DMS53 treated with DMSO at 0.1 percent for 48 hours (cell line): Measurements from ENCODE around the gene TMEM232.
"Not testable (repeated sequence)": the region's sequence is repeated elsewhere in the genome, so short reads cannot be mapped to it uniquely, and the experiment has no call there.

ENCODE experiments used
- DNase-seq: peaks from one replicate; lab custom pipeline; 2025; ENCODE audit not compliant: unreplicated experiment; lab: John Stamatoyannopoulos, UW

The TMEM232 gene

GRCh38 chr5:110726249-110727024 is at the start of gene TMEM232:
Gene TMEM232, minus strand, starts transcription at chr5:110726671. Its CDS starts 59,319 bp downstream, at chr5:110667352.
- peak; percentile 68 for DNase-seq

GRCh38 chr5:110770286-110770685 is 43.8 kb upstream of the TMEM232 start:
- no peak for DNase-seq

- DNase-seq = no peak
Observed at GRCh38 chr5:110769000-110769681, 42.7 kb upstream of the TMEM232 start.

DNA sequence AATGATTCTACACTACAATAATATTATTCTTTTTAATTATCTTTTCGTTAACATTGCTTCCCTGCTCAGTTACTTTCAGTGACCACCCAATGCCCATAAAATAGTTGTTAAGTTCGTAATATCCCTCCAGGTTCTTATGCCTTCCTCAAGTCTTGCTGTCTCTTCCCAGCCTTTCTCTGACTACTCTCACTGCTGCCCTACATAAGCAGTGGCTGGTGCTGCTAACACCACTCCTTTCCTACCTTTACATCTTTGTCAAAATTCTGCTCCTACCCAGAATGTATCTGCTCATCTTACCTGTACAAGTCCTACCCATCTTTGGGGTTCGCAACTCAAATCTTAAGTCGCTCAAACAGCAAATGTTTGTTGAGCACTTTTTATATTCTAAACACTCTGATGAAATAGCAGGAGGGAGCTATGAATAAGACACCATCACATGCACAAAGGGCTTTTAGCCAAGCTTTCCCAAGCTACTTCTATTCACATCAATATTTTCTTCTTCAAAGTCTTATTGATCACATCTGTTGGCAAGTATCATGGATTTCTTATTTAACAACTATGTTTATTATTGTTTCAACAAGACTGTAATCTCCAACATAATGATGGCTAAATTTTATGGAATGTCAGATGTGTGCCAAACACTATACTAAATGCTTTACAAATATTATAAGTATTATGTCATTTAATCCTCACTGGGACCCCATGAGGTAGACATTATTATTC is 41.8 kb upstream of the TMEM232 start:
- no peak for DNase-seq

GRCh38 chr5:110760158-110760557 is 33.7 kb upstream of the TMEM232 start:
- no peak for DNase-seq

DNA sequence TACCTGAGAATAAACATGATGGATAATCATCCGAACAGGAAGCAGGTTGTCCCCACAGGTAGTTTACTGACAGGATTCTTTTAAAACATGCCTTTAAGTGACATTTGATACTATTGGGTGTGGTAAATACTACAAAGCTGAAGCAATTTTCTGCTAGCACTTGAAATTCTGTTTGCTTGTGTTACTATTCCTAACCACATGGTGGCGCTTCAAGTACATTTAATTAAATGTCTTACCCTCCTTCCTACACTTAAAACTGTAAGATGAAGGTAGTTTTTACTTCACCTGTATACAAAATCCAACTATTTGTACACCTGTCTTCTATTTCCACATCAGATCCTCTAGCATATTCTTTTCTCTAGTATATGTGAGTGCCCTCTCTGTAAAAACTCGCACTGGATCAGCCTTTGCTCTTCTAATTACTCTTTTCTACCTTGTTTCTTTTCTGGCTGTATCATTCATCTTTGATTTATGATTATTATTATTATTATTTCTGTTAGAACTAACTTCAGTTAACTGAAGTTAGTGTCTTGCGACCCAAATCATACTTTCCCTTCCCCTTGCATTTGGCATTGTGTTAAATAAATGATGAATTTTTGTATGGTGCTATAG is 30.8 kb upstream of the TMEM232 start:
- peak; percentile 64 for DNase-seq

GRCh38 chr5:110754181-110754580 is 27.7 kb upstream of the TMEM232 start:
- DNase-seq = no peak

DNA sequence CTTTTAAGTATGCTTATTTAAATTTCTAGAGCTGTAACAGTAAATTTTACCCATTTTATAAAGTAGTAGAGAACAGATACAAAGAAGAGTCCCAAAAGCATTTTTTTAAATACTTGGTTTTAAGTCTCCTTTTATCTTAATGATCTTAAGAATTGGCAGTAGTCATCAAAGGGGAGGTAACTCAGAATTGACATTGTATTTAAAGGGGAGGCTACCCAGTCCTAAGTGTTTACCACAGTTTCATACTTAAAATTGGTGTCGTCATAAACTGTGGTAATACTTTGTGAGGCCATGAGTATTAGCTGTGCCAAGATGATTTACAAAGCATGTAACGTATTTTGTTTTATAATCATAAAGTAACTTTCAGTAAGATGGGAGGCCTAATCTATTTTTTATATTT is 27.1 kb upstream of the TMEM232 start:
- DNase-seq = no peak

- DNase-seq = no peak
Observed at GRCh38 chr5:110752953-110753352, 26.5 kb upstream of the TMEM232 start.

- no peak for DNase-seq
Observed at GRCh38 chr5:110751902-110752762, 25.7 kb upstream of the TMEM232 start.

DNA sequence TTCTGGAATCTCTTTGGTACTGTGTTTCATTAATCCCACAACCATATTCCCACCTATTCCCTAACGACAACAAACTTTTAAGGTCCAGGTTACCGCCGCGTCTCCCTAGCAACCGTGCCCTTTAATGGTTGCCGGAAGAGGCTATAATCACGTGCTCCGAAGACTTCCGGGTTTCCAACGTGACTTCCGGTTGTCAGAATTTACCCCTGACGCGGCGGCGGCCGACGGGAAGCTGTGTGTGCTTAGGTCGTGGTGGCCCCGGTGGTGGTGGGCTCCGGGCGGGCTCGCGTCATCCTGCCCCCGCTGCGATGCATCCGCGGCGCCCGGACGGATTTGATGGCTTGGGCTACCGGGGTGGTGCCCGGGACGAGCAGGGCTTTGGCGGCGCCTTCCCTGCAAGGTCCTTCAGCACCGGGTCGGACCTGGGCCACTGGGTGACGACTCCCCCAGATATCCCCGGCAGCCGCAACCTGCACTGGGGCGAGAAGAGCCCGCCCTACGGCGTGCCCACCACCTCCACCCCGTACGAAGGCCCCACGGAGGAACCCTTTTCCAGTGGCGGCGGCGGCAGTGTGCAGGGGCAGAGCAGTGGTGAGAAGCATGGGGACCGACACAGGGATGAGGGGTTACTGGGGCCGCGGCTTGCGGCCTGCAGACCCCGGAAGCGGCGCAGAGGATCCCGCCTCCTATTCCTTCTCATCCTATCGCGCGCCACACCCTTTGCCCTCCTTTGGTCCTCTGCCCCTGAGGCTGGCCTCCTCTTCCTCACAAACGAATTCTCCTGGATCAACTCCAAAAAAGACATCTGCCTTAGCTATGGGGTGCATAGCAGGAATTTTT is 12.6 kb upstream of the TMEM232 start, which contains the start of gene SLC25A46:
TSS of gene SLC25A46 (plus strand) at position 196 of the 840 bp plus-strand sequence. CDS start at position 309, 113 bp downstream.
- DNase-seq = peak; percentile 83

DNA sequence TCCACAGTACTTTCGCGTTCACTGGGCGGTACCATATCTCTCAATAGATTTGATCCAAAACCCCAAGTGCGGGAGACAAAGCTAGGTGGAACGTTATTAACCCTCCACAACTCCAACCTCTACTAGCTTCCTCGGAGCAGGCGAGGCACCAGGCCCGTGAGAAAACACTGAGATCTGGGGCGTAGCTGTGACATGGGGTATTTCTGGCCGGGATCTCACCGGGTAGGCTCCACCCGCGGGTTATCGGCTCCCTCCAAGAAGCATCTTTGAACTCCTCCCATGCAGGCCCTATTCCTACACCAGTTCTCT is 12.0 kb upstream of the TMEM232 start:
- no peak for DNase-seq

GRCh38 chr5:110736753-110737152 is 10.3 kb upstream of the TMEM232 start:
- DNase-seq = no peak

GRCh38 chr5:110735556-110735955 is 9.1 kb upstream of the TMEM232 start:
- DNase-seq = no peak

DNA sequence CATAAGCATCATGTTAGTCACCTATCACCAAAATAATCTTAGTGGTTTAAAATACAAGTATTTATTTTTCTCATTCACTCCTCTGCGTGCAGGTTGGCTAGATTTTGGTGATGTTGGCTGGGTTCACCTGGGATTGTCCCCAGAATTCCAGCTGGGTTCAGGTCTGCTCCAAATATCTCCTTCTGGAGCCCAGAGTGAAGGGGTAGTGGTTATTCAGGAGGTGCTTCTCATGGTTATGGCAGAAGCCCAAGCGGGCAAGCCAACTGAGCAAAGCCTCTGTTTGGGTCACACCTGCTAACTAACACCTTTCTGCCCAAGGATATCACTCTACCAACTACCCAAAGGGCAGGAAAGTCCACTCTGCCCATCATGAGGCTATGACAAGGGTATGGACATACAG is 7.6 kb upstream of the TMEM232 start:
- no peak for DNase-seq

DNA sequence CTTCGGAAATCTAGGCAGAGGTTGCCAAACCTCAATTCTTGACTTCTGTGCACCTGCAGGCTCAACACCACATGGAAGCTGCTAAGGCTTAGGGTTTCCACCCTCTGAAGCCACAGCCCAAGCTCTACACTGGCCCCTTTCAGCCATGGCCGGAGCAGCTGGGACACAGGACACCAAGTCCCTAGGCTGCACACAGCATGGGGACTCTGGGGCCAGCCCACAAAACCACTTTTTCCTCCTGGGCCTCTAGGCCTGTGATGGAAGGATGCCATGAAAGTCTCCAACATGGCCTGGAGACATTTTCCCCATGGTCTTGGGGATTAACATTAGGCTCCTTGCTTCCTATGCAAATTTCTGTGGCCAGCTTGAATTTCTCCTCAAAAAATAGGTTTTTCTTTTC is 5.0 kb upstream of the TMEM232 start:
- DNase-seq = not testable (repeated sequence)

- peak; percentile 40 for DNase-seq
Observed at GRCh38 chr5:110727025-110727314, 499 bp upstream of the TMEM232 start.

- DNase-seq = no peak
Observed at GRCh38 chr5:110718311-110718710, 8.2 kb downstream of the TMEM232 start.

DNA sequence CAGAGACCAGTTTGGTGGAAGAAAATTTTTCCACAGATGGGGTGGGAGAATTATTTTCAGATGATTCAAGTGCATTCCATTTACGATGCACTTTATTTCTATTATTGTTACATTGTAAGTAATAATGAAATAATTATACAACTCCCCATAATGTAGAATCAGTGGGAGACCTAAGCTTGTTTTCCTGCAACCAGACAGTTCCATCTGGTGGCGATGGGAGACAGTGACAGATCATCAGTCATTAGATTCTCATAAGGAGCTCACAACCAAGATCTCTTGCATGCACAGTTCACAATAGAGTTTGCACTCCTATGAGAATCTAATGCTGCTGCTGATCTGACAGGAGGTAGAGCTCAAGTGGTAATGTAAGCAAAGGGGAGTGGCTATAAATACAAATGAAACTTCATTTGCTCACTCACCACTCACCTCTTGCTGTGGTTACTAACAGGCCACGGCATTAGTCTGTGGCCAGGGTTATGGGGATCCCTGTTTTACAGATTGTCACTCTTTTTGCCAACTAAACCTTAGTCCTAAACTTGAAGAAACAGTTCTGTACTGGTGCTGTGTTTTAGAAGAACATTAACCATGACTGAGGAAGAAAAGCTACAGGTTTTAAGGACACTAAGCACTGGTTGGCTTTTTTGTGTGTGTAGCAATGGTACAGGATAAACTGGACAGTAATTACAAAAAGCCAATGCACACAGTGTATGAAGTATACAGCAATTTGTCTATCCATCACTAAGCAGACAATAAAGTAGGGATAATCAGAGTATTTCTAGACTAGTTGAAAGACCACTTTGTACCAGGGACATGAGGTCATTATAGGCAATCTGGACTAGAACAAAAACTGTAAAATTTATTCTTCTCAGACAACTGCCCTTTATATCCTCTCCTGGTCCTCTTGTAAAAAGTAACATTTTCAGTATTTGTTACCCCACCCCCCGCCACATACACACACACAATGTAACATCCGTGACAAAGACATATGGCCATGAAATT is 9.9 kb downstream of the TMEM232 start:
- DNase-seq = no peak
